ENCODE results near the gene CYP4A11. TPM values are rescaled to one million over a fixed set of nuclear protein-coding genes. Genes with fewer than 3 reads are reported as not detected.

CYP4A11 gene
- total and polyA plus RNA-seq, 9 of the 15 experiments (the other 6 are each of a cell fraction or from before 2014, with no cell fraction given): not detected

GRCh38 chr1:46927249-46927835 is 13.9 kb downstream of the CYP4A11 start (continued):
- TF ChIP-seq GTF2B (IDR thresholded peaks at IDR 0.05; ENCODE audit: extremely low read depth, insufficient read length): no peak
- no peak for TF ChIP-seq PHB (CRISPR knock-in tag; IDR thresholded peaks at IDR 0.05)
- TF ChIP-seq ZNF398 (CRISPR knock-in tag; IDR thresholded peaks at IDR 0.05): no peak
- TF ChIP-seq TGIF2 (CRISPR knock-in tag; IDR thresholded peaks at IDR 0.05): no peak
- no peak for TF ChIP-seq BCLAF1 (IDR thresholded peaks at IDR 0.05; ENCODE audit: borderline replicate concordance in 1 of 2, control insufficient read depth in 1 of 2, low read depth in 2 of 2, low read length in 1 of 2)
- no peak for TF ChIP-seq CBFA2T3 (IDR thresholded peaks at IDR 0.05)
- TF ChIP-seq SRSF3 (IDR thresholded peaks at IDR 0.05; ENCODE audit: insufficient read depth, low read length): no peak
- TF ChIP-seq SRSF9 (IDR thresholded peaks at IDR 0.05; ENCODE audit: borderline replicate concordance, low read depth, low read length): no peak
- no peak for TF ChIP-seq HDAC1 (IDR thresholded peaks at IDR 0.05)

All from K562 (cell line).